NAMALWA (cell line): ENCODE measurements around the gene GSTA4.
"Not testable (repeated sequence)": the region's sequence is repeated elsewhere in the genome, so short reads cannot be mapped to it uniquely, and the experiment has no call there.

Source experiments
- DNase-seq: peaks from one replicate; pipeline ENCODE4 v3.0.0-alpha.2; 2015; ENCODE audit warnings: low spot score

GSTA4 gene

DNA sequence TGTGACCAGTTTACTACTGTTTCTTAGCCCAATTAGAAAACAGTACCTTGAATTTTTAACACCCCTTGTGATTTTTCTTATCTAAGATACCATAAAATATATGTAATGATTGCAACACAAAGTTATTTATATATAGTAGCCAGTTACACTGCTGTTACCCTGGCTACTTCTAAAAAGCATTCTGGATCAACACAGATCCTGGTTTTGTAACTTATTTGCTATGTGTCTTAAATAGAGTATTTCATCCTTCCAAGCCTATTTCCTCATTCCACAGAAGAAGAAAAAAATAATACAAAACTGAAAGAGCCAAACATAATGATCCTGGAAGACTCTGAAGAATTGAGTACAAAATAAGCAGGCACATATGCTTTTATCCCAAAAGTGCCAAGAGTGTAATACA is 19.0 kb upstream of the GSTA4 start:
- no peak for DNase-seq

DNA sequence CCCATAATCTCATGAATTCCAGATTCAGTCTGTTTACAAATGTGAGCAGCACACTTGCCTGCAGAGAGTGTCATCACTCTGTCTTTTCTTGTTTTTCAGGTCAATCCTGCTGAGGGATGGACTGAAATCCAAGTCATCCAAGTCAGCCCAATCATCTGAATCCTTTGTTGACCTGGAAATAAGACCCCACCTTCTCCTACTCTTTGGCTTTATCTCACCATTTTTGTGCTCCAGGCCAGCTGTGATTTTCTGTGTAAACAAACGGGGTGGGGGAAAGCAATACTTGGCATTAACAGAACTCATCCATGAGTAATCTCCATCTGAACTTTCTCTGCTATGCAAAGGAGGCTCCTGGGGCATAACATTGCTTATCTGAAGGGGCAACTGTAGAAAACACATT is 16.9 kb upstream of the GSTA4 start:
- no peak for DNase-seq

DNA sequence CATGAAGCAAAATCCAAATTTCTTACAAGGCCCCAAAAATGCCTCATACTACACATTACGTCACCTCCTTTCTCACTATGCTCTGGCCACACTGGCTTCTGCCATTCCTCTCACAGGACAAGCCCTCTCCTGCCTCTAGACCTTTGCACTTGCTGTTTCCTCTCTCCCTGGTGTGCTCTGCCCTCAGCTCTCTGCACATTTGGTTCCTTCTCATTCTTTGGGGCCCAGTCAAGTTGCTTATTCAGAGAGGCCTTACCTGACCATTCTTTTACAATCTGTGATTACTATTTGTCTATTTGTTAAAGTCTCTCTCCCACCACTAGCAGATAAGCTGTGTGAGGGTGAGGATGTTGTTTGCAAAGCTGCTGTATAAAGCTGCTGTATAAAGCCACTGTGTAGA is 15.4 kb upstream of the GSTA4 start:
- DNase-seq = no peak

DNA sequence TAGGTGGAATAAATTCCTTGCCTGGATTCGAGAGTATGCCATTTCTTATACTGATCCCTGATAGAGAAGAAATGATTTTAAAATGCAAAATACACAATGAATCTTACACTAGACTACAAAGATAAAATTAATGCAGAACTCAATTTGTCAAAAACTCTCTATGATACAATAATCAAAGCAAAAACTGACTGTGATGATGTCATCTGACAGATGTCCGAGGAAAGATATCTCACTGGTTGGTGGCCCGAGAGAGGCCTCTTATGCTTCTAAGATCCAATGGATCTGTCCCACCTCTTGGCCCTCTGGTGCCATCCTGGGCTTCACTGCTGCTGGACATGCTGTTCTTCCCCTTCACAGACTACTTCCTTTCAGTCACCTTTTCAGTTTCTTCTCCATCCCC is 14.4 kb upstream of the GSTA4 start:
- no peak for DNase-seq

DNA sequence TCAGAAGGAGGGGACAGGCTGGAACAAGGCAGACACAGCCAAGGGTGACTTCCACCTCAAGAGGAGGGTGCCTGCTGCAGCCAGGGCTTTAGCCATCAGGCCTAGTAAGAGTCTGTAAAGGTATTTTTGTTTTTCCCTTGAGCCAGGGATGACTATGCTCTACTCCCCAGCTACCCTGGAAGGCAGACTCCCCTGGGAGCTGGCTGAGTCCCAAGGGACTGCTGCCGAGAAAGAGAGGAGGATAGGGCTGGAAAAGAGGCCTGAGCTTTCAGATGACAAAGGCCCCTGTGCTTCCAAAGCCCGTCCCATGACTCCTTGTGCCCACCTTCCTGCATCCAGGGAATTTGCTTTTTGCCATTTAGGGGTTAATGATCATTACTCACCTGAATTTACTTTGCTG is 14.0 kb upstream of the GSTA4 start:
- no peak for DNase-seq

DNA sequence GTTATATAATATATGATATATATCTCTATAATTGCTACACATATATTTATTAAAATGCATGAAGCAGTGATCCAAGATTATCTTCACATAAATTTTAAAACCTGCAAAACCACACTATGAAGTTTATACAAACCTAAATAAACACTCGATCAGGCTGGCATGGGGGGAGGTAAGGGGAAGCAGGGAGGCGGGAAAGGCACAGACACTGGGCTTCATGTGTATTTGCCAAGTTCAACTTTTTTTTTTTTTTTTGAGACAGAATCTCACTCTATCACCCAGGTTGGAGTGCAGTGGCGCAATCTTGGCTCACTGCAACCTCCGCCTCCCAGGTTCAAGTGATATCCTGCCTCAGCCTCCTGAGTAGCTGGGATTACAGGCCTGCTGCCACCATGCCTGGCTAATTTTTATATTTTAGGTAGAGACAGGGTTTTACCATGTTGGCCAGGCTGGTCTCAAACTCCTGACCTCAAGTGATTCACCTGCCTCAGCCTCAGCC is 13.2 kb upstream of the GSTA4 start:
- not testable (repeated sequence) for DNase-seq

DNA sequence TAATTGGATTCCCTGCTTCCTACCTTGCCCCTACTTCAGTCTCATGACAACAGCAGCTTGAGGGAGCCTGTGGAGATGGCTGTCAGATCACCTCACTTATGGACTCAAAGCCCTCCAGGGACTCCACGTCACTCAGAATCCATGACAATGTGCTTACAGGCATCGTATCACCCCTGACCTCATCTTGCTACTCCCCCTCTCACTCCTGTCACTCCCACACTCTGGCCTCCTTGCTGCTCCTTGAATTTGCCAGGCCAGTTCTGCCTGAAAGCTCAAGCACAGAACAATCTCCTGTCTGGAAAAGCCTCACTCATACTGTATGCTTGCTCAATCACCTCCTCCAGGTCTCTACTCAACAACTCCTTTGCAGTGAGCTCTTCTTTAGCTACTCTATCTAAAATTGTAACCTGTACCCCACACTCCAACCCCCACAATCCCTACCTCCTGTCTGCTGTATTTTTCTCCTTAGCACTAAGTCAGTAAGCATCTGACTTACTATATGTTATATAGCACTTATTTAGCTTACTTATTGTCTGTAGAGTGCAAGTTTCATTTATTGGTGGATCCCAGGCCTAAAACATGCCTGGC is 10.7 kb upstream of the GSTA4 start:
- DNase-seq = no peak

DNA sequence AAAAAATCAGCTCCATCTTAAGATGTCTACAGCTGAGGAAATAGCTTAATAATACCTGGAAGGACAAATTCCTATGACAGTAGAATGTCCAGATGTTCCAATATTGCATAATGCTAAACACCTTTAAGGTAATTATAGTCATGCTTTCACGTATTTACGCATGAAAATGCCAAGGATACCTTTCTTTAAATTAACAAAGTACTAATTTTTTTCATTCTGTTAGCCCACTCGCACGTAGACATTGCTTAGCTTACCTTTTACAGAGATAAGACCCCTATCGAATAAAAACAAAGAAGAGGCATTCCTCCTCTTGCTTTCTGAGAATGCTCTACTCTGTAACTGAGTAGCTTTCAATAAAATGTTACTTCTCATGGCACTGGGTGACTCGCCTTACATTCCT is 4.4 kb upstream of the GSTA4 start:
- no peak for DNase-seq

DNA sequence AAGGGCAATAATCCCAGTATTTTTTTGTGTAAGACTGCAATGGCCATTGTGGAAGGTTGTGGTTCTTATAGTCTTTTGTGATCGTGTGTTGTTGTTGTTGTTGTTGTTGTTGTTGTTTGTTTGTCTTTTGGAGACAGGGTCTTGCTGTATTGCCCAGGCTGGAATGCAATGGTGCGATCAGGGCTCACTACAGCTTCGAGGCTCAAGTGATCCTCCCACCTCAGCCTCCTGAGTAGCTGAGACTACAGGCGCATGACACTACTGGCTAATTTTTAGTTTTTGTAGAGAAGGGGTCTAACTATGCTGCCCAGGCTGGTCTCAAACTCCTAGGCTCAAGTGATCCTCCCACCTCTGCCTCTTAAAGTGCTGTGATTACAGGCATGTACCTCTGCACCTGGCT is 3.5 kb upstream of the GSTA4 start:
- no peak for DNase-seq

DNA sequence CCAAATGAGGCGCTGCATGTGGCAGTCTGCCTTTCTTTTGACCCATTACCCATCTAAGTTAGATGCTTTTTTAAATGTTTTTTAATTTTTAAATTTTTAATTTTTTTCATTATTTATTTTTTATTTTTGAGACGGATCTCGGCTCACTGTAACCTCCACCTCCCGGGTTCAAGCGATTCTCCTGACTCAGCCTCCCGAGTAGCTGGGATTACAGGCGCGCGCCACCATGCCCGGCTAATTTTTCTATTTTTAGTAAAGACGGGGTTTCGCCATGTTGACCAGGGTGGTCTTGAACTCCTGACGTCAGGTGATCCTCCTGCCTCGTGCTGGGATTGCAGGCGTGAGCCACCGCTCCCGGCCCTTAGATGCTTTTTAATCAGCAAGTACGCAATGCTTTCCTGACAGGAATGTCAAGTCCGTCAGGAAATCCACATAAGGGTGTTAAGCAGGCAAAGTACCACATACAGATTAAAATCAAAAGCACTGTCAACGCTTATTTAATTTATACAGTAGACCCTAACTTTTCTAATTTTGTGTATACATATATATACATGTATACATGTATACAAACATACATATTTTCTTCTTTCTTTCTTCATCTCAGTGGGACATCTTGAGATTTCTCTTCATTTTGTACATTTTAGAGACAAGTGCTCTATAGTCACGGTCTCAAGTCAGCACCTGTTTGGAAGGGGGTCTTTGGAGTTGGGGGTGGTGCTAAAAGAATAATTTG is 995 bp upstream of the GSTA4 start:
- peak; percentile 86 for DNase-seq

DNA sequence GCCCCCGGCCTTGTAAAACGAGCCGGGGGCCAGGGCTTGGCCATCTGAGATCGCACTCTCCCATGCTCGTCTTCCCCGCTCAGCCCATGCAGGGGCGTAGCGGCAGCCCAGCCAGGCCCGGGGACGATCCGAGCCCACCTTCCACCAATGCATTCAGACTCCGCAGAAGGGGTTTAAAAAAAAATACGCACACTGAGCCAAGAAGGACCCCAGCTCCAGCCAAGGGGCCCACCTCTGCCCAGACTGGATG is 320 bp downstream of the GSTA4 start:
- no peak for DNase-seq

DNA sequence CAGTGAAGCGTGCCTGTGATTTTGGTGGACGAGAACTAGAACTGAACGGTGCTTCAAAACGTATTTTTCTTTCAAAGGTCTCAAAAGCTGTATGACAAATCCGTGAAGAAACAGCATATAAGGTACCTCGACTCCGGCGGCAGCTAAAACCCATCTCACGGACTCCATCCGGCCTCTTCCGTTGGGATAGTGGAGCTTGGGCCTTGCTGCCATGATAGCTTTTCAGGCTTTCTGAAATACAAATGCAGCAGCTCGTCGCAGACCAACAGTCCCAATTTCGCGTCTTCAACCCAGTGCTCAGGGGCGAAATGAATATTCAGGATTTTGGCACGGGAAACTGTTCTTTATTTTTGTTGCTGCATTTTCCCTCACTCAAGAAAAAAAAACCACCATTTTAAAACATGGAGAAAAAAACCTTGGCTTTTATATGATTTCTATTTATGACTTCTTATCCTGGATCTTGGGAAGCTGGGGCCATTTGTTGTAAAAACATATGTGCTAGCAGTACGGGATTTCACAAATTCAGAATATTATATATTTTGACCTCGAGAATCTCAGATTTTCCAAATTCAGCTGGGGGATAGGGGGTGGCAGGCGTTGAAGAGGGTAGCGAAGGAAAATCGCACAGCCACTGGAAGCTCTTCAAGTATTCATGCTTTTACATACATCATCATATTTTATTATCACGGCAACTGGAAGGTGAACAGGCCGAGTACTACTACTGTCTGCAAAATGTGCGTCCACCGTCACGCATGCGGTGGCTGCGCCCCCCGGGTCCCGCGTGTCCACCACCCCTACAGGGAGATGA is 849 bp downstream of the GSTA4 start:
- peak; percentile 30 for DNase-seq

DNA sequence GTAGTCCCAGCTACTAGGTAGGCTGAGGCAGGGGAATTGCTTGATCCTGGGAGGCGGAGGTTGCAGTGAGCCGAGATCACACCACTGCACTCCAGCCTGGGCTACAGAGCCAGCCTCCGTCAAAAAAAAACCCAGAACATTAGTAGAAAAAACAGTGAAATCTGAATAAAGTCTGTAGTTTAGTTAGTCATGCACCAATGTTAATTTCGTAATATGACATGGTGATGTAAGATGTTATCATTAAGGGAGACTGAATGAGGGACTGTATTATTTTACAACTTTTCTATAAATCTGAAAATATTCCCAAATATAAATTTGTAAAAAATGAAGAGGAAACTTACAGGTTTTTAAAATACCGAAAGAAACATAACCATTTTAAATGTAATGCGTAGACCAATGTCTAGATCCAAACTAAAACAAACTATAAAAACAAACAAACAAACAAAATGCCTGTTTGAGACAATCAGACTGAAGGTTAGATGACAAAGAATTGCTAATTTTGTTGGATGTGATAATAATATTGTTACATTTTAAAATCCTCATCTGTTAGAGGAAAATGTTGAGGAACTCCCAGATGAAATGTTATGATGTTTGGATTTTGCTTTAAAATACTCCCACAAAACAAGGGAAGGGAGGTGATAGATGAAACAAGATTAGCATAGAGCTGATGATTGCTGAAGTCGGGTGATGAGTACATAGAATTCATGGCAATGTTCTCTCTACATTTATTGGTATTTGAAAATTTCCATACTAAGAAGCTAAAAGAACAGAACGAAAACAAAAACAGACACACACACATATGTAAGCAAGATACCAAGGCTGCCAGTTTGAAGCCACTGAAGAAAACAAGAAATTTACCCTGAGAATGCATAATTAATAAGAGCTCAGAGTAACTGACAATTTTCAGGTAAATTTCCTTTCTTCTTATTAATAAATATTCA is 1.8 kb downstream of the GSTA4 start:
- DNase-seq = no peak

DNA sequence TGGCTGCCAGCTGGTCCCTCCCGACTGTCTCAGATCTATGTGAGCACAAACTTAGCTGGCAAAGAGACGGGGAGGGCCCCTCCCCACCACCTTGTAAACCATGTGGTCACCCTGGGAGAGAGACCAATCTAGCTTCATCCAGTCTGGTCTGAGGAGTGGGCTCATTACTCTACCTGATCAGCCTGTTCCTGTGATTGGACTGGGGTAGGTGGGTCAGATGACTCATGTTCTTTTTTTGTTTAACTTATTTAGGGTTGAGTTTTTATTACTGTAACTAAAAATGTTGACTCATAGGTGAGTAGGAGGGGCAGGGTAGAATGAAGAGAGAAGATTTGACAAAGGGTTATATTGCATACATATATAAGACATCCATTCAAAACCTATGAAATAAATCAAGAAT is 4.7 kb downstream of the GSTA4 start:
- no peak for DNase-seq

DNA sequence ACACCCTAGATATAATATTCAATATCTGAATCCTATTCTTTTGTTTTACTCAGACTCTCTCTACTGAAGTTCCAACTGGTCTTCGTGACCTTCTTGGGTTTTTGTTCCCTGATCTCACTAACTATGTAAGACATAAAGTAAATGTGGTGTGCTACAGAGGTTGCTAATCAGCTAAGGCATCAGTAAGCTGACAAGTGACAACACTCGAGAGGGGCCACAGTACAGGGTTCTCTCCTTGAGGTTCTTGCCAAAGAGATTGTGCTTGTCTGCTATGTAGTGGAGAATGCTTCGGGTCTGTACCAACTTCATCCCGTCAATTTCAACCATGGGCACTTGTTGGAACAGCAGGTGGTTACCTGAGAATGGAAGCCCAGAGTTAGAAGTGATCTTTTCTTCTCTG is 9.9 kb downstream of the GSTA4 start:
- DNase-seq = no peak

DNA sequence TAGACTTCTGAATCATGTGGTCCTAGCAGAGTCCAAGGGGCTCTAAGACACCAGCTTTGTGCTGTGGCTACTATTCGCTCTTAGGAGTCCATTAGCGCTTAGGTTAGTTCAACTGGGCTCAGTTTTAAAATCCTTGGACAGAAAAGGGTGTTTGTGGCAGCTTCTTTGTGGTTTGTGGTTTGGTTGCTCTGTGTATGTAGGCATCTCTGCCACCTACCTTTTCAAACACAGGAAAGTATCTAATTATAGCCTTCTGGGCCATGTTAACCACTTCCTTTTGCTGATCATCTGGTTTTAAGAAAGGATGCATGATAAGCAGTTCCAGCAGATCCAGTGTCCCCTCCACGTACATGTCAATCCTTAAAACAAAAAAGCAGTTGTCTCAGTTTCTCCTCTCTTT is 10.8 kb downstream of the GSTA4 start:
- DNase-seq = peak; percentile 50

DNA sequence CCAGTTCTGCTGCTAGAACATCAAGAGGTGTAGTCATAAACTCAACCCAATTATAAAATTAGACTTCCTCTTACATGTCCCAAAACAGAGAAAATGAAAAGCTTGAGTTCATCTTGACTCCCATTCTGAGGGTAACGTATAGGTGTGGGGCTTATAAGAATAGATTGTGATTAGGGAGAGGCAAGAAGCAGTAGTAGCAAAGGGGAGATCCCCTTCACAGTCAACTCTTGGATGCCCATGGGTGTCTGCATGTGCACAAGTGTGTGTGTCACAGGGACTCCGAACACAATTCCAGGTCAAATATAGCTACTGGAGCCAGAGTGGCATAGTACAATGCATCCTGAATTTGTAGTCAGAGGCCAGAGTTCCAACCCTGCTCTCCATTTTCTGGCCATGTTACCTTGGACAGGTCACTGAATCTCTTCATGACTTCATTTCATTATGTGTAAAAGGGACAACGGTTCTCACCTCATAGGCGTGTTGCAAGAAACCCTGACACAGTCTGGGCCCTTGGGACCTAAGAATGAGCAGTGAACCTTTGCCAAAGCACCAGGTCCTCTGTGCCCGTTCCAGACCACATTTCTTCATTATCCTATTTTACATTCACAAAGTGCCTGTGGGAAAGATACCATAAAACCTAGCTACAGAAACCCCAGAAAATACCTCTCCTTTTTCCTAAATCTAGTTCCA is 11.8 kb downstream of the GSTA4 start:
- no peak for DNase-seq

DNA sequence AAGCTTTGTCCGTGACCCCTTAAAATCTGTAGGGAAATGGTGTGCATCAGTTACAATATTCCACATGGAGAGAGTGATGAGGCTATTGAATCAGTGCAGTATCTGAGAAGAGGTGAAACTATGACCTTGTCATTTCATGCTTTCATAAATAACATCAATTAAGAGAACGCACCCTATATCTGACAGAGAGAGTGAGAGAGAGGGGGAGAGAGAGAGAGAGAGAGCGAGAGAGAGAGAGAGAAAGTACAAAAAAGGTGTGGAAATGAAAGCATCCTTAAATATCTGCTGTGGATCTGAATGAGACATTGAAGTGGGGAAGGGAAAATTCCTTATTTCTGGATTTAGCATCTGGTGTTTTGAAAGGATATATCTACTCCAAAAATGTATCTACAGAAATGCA is 12.4 kb downstream of the GSTA4 start:
- no peak for DNase-seq

DNA sequence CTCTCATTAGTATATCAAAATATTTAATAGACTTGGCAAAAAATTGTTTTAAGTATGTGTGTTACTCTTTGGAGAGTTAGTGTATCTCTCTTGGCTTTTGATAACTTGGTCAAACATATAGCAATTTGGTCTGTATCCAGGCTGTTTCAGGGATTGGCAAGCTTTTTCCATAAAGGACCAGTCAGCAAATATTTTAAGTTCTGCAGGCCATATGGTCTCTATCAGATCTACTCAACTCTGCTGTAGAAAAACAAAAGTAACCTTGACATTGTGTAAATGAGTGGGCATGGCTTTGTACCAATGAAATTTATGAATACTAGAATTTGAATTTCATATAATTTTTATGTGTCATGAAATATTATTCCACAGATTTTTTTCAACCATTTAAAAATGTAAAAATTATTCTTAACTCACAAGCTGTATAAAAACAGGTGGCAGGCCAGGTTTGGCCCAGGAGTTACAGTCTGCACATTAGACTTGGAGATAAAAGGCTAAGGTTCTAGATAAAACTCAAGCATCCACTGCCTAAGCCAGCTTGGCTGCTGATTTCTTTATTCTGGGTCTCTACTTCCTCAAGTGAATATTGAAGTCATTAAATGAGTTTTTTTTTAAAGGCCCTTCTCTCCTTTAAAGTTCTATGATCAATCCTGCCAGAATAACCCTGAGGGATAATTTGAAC is 13.7 kb downstream of the GSTA4 start:
- DNase-seq = no peak

DNA sequence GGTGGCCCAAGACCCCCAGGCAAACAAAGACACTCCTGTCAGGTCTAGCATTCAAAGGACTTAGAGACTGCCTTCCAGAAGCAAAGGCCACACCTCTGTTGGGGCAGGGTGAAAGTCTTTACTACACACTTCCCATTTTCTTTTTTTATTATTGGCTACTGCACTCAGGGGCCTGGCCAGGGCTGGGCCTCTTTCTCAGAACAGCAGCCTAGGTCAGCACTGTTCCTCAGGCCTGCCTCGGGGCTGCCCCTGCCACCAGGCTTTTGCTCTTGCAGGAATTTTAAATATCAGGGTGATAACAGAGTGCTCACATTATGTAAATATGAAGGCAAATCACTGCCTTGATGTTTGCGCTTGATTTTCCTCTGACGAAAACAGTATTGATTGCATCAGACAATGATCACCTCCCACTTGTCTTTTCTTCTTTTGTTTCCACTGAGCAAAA is 18.5 kb downstream of the GSTA4 start:
- peak; percentile 76 for DNase-seq

DNA sequence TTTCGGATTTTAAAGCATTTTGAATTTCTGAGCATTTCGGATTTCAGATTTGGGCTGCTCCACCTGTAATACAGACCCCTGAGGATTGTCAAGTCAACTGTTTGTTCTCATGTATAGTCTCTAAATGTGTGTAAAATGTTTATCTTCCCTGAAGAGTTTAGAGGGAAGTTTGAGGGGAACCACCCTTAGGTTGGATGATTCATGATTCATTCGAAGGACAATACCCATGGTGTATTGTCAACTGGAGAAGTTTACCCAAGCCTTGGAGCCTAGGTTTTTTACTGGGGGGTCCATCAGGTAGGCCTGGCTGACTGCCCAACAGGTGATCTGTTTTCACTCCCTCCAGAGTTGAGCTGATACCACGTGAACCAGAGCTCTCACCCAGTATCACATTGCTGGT is 18.9 kb downstream of the GSTA4 start:
- DNase-seq = no peak
